ENCODE data around the gene SCN10A.

The SCN10A gene

DNA sequence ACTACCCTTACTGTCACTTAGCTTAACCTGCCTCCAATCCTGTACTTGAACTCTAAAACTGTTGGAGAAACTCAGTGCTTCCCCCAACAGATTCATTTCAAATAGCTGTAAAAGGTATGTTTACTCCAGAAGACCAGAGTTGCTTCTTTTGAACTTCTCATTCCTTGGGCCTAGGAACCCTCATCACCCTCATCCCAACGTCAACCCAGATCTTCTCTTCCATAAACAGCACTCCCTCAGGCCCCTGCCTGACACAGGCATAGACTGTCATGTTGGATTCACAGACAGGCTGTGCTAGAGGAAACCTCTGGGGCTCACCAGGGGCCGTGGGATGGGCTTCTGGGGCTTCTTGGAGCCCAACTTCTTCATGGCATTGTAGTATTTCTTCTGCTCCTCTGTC lies 109.1 kb downstream of the SCN10A start:
- no peaks in the 10 kb centered on the region for H3K9me3 ChIP-seq (ENCODE audit: control insufficient read depth in 1 of 2, low read length in 2 of 2)
- no peak overlapping the region for H3K4me3 ChIP-seq (ENCODE audit: low read depth in 1 of 2, low read length in 2 of 2)
- H3K4me1 ChIP-seq (ENCODE audit: control insufficient read depth in 1 of 2, insufficient read depth in 2 of 2, low read length in 2 of 2) = no peaks in the 10 kb centered on the region
- H3K27ac ChIP-seq (ENCODE audit: low read depth, low read length) = no peak overlapping the region
- peaks cover 0 to 4% of the 10 kb centered on the region in 2 donors for H3K27me3 ChIP-seq (ENCODE audit: control insufficient read depth in 1 of 2, insufficient read depth in 2 of 2, low read length in 2 of 2)
- H3K9ac ChIP-seq (ENCODE audit: low read depth in 1 of 2, low read length in 2 of 2) = no peak overlapping the region
- H3K36me3 ChIP-seq (ENCODE audit: control insufficient read depth in 1 of 2, insufficient read depth in 2 of 2, low read length in 2 of 2) = no peaks in the 10 kb centered on the region

DNA sequence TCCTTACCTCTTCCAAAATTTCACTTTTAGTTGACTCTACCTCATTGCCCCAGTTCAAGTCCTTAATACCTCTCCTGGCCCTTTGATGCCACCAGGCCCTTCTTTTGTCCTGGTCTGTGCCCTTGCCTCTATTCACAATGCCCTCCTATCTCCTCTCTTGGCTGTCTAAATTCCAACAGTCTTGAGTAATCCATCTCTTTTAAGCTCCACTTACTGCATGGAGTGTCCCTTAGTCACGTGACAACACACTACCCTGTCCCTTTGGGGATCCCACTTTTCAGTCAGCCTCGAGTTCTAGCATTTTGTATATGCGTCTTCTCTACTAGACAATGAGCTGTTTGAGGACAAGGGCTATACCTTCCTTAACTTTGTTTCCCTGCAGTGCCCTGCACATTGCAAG lies 113.8 kb downstream of the SCN10A start:
- H3K36me3 ChIP-seq (ENCODE audit: control insufficient read depth in 1 of 2, insufficient read depth in 2 of 2, low read length in 2 of 2) = no peaks in the 10 kb centered on the region
- no peaks in the 10 kb centered on the region for H3K4me1 ChIP-seq (ENCODE audit: control insufficient read depth in 1 of 2, insufficient read depth in 2 of 2, low read length in 2 of 2)
- no peak overlapping the region for H3K9ac ChIP-seq (ENCODE audit: low read depth in 1 of 2, low read length in 2 of 2)
- H3K4me3 ChIP-seq (ENCODE audit: low read depth in 1 of 2, low read length in 2 of 2) = no peak overlapping the region
- no peaks in the 10 kb centered on the region for H3K9me3 ChIP-seq (ENCODE audit: control insufficient read depth in 1 of 2, low read length in 2 of 2)
- no peak overlapping the region for H3K27ac ChIP-seq (ENCODE audit: low read depth, low read length)
- H3K27me3 ChIP-seq (ENCODE audit: control insufficient read depth in 1 of 2, insufficient read depth in 2 of 2, low read length in 2 of 2) = peaks cover 0 to 4% of the 10 kb centered on the region in 2 donors

GRCh38 chr3:38698760-38699159 lies 117.3 kb downstream of the SCN10A start:
- no peaks in the 10 kb centered on the region for H3K4me1 ChIP-seq (ENCODE audit: control insufficient read depth in 1 of 2, insufficient read depth in 2 of 2, low read length in 2 of 2)
- no peak overlapping the region for H3K27ac ChIP-seq (ENCODE audit: low read depth, low read length)
- H3K4me3 ChIP-seq (ENCODE audit: low read depth in 1 of 2, low read length in 2 of 2) = no peak overlapping the region
- no peak overlapping the region for H3K9ac ChIP-seq (ENCODE audit: low read depth in 1 of 2, low read length in 2 of 2)
- no peaks in the 10 kb centered on the region for H3K9me3 ChIP-seq (ENCODE audit: control insufficient read depth in 1 of 2, low read length in 2 of 2)
- no peaks in the 10 kb centered on the region for H3K36me3 ChIP-seq (ENCODE audit: control insufficient read depth in 1 of 2, insufficient read depth in 2 of 2, low read length in 2 of 2)
- H3K27me3 ChIP-seq (ENCODE audit: control insufficient read depth in 1 of 2, insufficient read depth in 2 of 2, low read length in 2 of 2) = no peaks in the 10 kb centered on the region

GRCh38 chr3:38698061-38698460 lies 118.0 kb downstream of the SCN10A start:
- no peaks in the 10 kb centered on the region for H3K27me3 ChIP-seq (ENCODE audit: control insufficient read depth in 1 of 2, insufficient read depth in 2 of 2, low read length in 2 of 2)
- no peak overlapping the region for H3K4me3 ChIP-seq (ENCODE audit: low read depth in 1 of 2, low read length in 2 of 2)
- no peaks in the 10 kb centered on the region for H3K9me3 ChIP-seq (ENCODE audit: control insufficient read depth in 1 of 2, low read length in 2 of 2)
- no peaks in the 10 kb centered on the region for H3K36me3 ChIP-seq (ENCODE audit: control insufficient read depth in 1 of 2, insufficient read depth in 2 of 2, low read length in 2 of 2)
- H3K9ac ChIP-seq (ENCODE audit: low read depth in 1 of 2, low read length in 2 of 2) = no peak overlapping the region
- H3K27ac ChIP-seq (ENCODE audit: low read depth, low read length) = no peak overlapping the region
- no peaks in the 10 kb centered on the region for H3K4me1 ChIP-seq (ENCODE audit: control insufficient read depth in 1 of 2, insufficient read depth in 2 of 2, low read length in 2 of 2)

GRCh38 chr3:38696034-38696433 lies 120.0 kb downstream of the SCN10A start:
- Histone ChIP-seq H3K36me3 (ENCODE audit: control insufficient read depth in 1 of 2, insufficient read depth in 2 of 2, low read length in 2 of 2) (no peaks in the 10 kb centered on the region), H3K4me1 (ENCODE audit: control insufficient read depth in 1 of 2, insufficient read depth in 2 of 2, low read length in 2 of 2) (no peaks in the 10 kb centered on the region), H3K27me3 (ENCODE audit: control insufficient read depth in 1 of 2, insufficient read depth in 2 of 2, low read length in 2 of 2) (no peaks in the 10 kb centered on the region), H3K27ac (ENCODE audit: low read depth, low read length) (no peak overlapping the region), H3K4me3 (ENCODE audit: low read depth in 1 of 2, low read length in 2 of 2) (no peak overlapping the region), H3K9me3 (ENCODE audit: control insufficient read depth in 1 of 2, low read length in 2 of 2) (no peaks in the 10 kb centered on the region), H3K9ac (ENCODE audit: low read depth in 1 of 2, low read length in 2 of 2) (no peak overlapping the region)

DNA sequence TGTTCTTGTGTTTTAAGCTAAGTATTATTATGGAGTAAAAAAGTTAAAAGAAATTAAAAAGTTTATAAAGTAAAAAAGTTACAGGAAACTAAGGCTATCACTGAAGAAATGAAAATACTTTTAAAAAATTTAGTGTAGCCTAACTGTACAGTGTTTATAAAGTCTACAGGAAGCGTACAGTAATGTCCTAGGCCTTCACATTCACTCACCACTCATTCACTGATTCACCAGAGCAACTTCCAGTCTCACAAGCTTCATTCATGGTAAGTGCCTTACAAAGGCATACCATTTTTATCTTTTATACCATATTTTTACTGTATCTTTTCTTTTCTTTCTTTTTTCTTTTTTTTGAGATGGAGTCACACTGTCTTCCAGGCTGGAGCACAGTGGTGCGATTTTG lies 125.8 kb downstream of the SCN10A start:
- Histone ChIP-seq H3K27ac (ENCODE audit: low read depth, low read length) (no peak overlapping the region), H3K9ac (ENCODE audit: low read depth in 1 of 2, low read length in 2 of 2) (no peak overlapping the region), H3K9me3 (ENCODE audit: control insufficient read depth in 1 of 2, low read length in 2 of 2) (no peaks in the 10 kb centered on the region), H3K27me3 (ENCODE audit: control insufficient read depth in 1 of 2, insufficient read depth in 2 of 2, low read length in 2 of 2) (no peaks in the 10 kb centered on the region), H3K4me1 (ENCODE audit: control insufficient read depth in 1 of 2, insufficient read depth in 2 of 2, low read length in 2 of 2) (no peaks in the 10 kb centered on the region), H3K4me3 (ENCODE audit: low read depth in 1 of 2, low read length in 2 of 2) (no peak overlapping the region), H3K36me3 (ENCODE audit: control insufficient read depth in 1 of 2, insufficient read depth in 2 of 2, low read length in 2 of 2) (no peaks in the 10 kb centered on the region)

GRCh38 chr3:38689774-38690173 lies 126.2 kb downstream of the SCN10A start:
- Histone ChIP-seq H3K36me3 (ENCODE audit: control insufficient read depth in 1 of 2, insufficient read depth in 2 of 2, low read length in 2 of 2) (no peaks in the 10 kb centered on the region), H3K4me1 (ENCODE audit: control insufficient read depth in 1 of 2, insufficient read depth in 2 of 2, low read length in 2 of 2) (no peaks in the 10 kb centered on the region), H3K27me3 (ENCODE audit: control insufficient read depth in 1 of 2, insufficient read depth in 2 of 2, low read length in 2 of 2) (no peaks in the 10 kb centered on the region), H3K9ac (ENCODE audit: low read depth in 1 of 2, low read length in 2 of 2) (no peak overlapping the region), H3K9me3 (ENCODE audit: control insufficient read depth in 1 of 2, low read length in 2 of 2) (no peaks in the 10 kb centered on the region), H3K27ac (ENCODE audit: low read depth, low read length) (no peak overlapping the region), H3K4me3 (ENCODE audit: low read depth in 1 of 2, low read length in 2 of 2) (no peak overlapping the region)

DNA sequence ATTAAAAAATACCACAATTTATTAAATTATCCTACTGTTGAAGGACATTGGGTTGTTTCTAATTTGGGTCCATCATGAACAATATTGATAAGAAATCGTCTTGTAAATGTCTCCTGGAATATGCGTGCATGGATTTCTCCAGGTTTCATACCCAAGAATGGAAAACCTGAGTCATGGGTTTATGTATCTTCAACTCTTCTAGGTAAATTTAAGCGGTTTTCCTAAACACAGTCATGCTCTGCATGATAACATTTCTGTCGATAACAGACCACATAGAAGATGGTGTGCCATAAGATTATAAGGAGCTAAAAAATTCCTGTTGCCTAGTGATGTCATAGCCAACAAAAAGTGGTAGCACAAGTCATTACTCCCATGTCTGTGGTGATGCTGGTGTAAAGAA lies 126.7 kb downstream of the SCN10A start:
- Histone ChIP-seq H3K36me3 (ENCODE audit: control insufficient read depth in 1 of 2, insufficient read depth in 2 of 2, low read length in 2 of 2) (no peaks in the 10 kb centered on the region), H3K9me3 (ENCODE audit: control insufficient read depth in 1 of 2, low read length in 2 of 2) (no peaks in the 10 kb centered on the region), H3K4me1 (ENCODE audit: control insufficient read depth in 1 of 2, insufficient read depth in 2 of 2, low read length in 2 of 2) (no peaks in the 10 kb centered on the region), H3K9ac (ENCODE audit: low read depth in 1 of 2, low read length in 2 of 2) (no peak overlapping the region), H3K4me3 (ENCODE audit: low read depth in 1 of 2, low read length in 2 of 2) (no peak overlapping the region), H3K27ac (ENCODE audit: low read depth, low read length) (no peak overlapping the region), H3K27me3 (ENCODE audit: control insufficient read depth in 1 of 2, insufficient read depth in 2 of 2, low read length in 2 of 2) (no peaks in the 10 kb centered on the region)

DNA sequence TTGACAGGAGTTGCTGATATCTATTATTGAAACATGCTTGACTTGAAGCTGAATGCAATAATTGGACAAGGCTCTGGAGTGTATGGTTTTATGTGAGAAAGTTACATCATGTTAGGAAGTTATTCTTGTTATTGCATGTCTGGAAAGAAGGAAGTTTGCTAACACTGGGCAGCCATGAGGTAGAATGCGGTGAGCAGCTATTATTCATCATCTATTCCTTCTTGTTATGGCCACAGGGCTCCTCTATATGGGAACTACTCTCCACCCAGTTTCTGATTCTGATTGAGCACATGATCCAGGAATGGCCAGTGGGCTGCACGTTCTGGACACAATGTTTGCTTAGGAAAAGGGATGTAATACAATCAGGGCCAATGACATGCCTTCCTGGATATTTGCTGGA lies 128.7 kb downstream of the SCN10A start:
- no peaks in the 10 kb centered on the region for H3K36me3 ChIP-seq (ENCODE audit: control insufficient read depth in 1 of 2, insufficient read depth in 2 of 2, low read length in 2 of 2)
- H3K9ac ChIP-seq (ENCODE audit: low read depth in 1 of 2, low read length in 2 of 2) = no peak overlapping the region
- no peak overlapping the region for H3K27ac ChIP-seq (ENCODE audit: low read depth, low read length)

GRCh38 chr3:38684546-38684945 lies 131.5 kb downstream of the SCN10A start:
- no peak overlapping the region for H3K27ac ChIP-seq (ENCODE audit: low read depth, low read length)
- H3K27me3 ChIP-seq (ENCODE audit: control insufficient read depth in 1 of 2, insufficient read depth in 2 of 2, low read length in 2 of 2) = no peaks in the 10 kb centered on the region
- H3K36me3 ChIP-seq (ENCODE audit: control insufficient read depth in 1 of 2, insufficient read depth in 2 of 2, low read length in 2 of 2) = no peaks in the 10 kb centered on the region
- H3K9me3 ChIP-seq (ENCODE audit: control insufficient read depth in 1 of 2, low read length in 2 of 2) = no peaks in the 10 kb centered on the region
- H3K4me3 ChIP-seq (ENCODE audit: low read depth in 1 of 2, low read length in 2 of 2) = no peak overlapping the region
- H3K4me1 ChIP-seq (ENCODE audit: control insufficient read depth in 1 of 2, insufficient read depth in 2 of 2, low read length in 2 of 2) = no peaks in the 10 kb centered on the region
- H3K9ac ChIP-seq (ENCODE audit: low read depth in 1 of 2, low read length in 2 of 2) = no peak overlapping the region

More for the DNA sequence above, 128.7 kb downstream of the SCN10A start:
- no peaks in the 10 kb centered on the region for H3K27me3 ChIP-seq (ENCODE audit: control insufficient read depth in 1 of 2, insufficient read depth in 2 of 2, low read length in 2 of 2)
- no peaks in the 10 kb centered on the region for H3K4me1 ChIP-seq (ENCODE audit: control insufficient read depth in 1 of 2, insufficient read depth in 2 of 2, low read length in 2 of 2)
- no peak overlapping the region for H3K4me3 ChIP-seq (ENCODE audit: low read depth in 1 of 2, low read length in 2 of 2)
- H3K9me3 ChIP-seq (ENCODE audit: control insufficient read depth in 1 of 2, low read length in 2 of 2) = no peaks in the 10 kb centered on the region

DNA sequence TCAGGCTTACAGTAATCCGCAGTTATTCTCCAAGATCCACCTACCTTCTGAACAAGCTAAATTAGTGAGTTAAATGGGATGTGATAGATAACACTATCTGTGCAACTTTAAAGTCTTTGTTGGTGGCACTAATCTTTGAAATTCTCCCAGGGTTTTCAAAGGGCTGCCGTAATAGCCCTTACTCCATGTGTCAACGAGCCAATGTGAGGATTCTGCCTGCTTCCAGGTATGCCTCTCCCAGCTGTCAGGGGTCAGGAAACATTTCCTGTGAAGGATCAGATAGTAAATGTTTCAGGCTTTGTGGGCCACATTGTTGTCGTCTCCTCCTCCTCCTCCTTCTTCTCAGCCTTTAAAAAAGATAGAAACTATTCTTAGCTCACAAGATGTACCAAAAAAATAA lies 146.3 kb downstream of the SCN10A start:
- no peak overlapping the region for H3K9ac ChIP-seq (ENCODE audit: low read depth in 1 of 2, low read length in 2 of 2)
- no peaks in the 10 kb centered on the region for H3K27me3 ChIP-seq (ENCODE audit: control insufficient read depth in 1 of 2, insufficient read depth in 2 of 2, low read length in 2 of 2)
- H3K36me3 ChIP-seq (ENCODE audit: control insufficient read depth in 1 of 2, insufficient read depth in 2 of 2, low read length in 2 of 2) = no peaks in the 10 kb centered on the region
- H3K4me1 ChIP-seq (ENCODE audit: control insufficient read depth in 1 of 2, insufficient read depth in 2 of 2, low read length in 2 of 2) = no peaks in the 10 kb centered on the region
- no peak overlapping the region for H3K4me3 ChIP-seq (ENCODE audit: low read depth in 1 of 2, low read length in 2 of 2)
- no peaks in the 10 kb centered on the region for H3K9me3 ChIP-seq (ENCODE audit: control insufficient read depth in 1 of 2, low read length in 2 of 2)
- H3K27ac ChIP-seq (ENCODE audit: low read depth, low read length) = no peak overlapping the region

All from duodenal mucosa (tissue), 2 donors.